GM18511 (cell line): ENCODE data around the gene BRD4.
"Not testable (repeated sequence)": the region's sequence is repeated elsewhere in the genome, so short reads cannot be mapped to it uniquely, and the experiment has no call there.

Source experiments
- ATAC-seq: cut with Tn5 transposase; IDR thresholded peaks from one replicate; pipeline ENCODE4 v1.9.1; 2021; ENCODE audit warnings: mild to moderate bottlenecking, moderate library complexity; ENCODE audit not compliant: unreplicated experiment

The BRD4 gene

DNA sequence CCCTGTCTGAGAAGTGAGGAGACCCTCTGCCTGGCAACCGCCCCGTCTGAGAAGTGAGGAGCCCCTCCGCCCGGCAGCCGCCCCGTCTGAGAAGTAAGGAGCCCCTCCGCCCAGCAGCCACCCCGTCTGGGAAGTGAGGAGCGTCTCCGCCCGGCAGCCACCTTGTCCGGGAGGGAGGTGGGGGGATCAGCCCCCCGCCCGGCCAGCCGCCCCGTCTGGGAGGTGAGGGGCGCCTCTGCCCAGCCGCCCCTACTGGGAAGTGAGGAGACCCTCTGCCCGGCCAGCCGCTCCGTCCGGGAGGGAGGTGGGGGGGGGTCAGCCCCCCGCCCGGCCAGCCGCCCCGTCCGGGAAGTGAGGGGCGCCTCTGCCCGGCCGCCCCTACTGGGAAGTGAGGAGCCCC is 30.7 kb upstream of the BRD4 start:
- ATAC-seq = not testable (repeated sequence)

GRCh38 chr19:15360015-15360414 is 27.7 kb upstream of the BRD4 start:
- ATAC-seq = not testable (repeated sequence)

- no peak for ATAC-seq
Measured at GRCh38 chr19:15358918-15359317, 26.6 kb upstream of the BRD4 start.

GRCh38 chr19:15357906-15358305 is 25.6 kb upstream of the BRD4 start:
- ATAC-seq = no peak

- ATAC-seq = no peak
Measured at GRCh38 chr19:15354566-15355296, 22.4 kb upstream of the BRD4 start.

- no peak for ATAC-seq
Measured at GRCh38 chr19:15353908-15354307, 21.6 kb upstream of the BRD4 start.

GRCh38 chr19:15352535-15352934 is 20.2 kb upstream of the BRD4 start:
- ATAC-seq = not testable (repeated sequence)

GRCh38 chr19:15341328-15341727 is 9.0 kb upstream of the BRD4 start:
- ATAC-seq = not testable (repeated sequence)

GRCh38 chr19:15340086-15340485 is 7.7 kb upstream of the BRD4 start:
- ATAC-seq = no peak

DNA sequence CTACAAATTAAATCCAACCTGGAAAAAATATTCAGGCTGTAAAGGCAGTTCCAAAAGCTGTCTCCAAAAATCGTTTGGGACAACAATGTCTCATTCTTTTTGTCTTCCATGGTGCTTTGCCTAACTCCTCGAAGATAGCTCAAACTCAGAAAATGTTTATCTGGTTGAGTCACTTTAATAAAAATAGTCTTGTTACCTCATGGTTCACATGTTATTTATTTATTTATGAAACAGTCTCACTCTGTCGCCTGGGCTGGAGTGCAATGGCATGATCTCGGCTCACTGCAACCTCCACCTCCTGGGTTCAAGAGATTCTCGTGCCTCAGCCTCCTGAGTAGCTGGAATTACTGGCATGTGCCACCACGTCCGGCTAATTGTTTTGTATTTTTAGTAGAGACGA is 4.9 kb upstream of the BRD4 start:
- no peak for ATAC-seq

GRCh38 chr19:15335992-15336391 is 3.7 kb upstream of the BRD4 start:
- not testable (repeated sequence) for ATAC-seq

DNA sequence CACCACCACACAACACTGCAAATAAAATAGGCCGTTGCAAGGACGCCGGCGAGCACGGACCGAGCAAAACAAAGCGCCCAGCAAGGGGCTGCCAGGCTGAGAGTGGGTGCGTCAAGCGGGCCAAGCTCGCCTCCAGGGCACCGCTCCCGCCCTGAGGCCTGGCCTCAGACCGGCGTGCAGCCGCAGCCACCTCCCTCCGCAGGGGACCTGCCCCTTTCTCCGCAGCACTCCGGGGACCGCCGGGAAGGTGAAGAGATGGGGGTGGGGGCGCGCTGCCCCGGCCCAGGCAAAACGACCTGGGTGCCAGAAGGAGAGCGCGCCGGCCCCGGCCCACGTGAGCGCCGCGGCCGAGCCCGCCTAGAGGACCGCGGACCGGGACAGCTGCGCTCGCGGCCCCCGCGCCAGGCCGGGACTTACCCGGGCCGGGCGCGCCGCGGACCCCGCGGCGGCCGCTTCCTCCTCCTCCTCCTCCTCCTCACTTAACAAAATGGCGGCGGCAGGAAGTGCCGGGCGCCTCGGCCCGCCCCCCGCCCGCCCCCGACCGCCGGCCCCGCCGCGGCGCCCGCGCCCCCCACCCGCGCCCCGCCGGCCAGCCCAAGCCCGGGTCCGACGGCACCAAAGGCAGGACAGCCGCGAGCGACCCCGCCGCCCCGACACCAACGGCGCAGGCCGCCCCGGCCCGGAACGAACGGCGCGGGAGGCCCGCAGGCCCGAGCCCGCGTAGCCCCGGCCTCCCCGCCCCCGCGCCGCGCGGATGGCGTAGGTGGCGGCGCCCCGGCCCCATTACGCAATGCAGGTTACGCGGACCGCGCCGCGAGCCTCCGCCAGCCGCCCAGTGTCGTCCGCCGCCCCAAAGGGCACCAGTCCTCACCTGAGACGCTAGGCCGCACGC is 674 bp downstream of the BRD4 start:
- ATAC-seq = peak; percentile 33

GRCh38 chr19:15330801-15331418 is 1.4 kb downstream of the BRD4 start:
- no peak for ATAC-seq

DNA sequence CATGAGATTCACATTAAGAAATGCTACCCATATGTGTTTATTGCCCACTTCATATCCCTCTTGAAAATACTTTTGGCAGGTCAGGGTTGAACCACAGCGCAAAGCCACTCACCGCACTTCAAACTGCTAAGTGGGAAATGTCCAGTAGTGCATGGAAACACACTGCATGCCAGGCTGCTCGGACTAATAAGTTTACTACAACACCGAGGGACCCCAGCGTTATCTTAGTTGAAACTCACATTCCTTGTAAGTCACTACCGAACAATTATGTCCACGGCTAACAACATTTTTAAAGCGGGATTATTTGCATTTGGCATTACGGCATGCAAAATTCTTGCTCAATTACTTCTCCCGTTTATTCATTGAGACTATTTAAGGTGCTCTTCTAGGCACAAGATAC is 4.0 kb downstream of the BRD4 start:
- no peak for ATAC-seq

DNA sequence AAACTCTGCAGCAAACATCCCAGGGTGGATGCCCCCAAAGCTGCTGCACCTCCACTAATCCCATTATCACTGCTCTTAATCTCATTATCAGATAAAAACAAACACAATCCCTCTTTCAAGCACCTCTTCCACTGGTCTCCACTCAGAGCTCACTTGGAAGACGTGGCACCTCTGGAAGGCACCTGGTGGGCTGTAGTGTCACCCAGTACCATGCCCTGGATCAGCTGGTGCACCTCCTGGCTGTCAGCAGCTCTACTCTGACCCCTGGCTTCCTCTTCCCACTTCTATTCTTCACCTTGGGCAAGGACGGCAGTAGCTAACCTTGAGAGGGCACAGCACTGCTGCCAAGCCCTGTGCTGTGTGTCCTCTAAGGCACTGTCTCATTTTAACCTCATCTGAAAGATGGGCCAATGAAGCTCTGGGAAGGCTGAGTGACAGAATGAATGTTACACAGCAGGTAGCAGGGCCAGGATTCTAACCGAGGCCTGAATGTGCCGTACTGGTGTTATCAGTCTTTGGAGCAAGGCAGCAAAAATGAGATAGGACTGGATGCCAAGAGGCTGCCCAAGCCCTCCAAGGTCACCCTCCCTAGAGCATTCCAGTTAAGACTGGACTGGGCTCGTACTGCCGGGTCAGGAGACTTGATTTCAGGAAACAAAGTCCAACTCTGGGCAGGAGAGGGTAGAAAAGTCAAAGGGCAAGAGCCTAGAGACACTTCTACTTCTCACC is 7.4 kb downstream of the BRD4 start:
- ATAC-seq = no peak

DNA sequence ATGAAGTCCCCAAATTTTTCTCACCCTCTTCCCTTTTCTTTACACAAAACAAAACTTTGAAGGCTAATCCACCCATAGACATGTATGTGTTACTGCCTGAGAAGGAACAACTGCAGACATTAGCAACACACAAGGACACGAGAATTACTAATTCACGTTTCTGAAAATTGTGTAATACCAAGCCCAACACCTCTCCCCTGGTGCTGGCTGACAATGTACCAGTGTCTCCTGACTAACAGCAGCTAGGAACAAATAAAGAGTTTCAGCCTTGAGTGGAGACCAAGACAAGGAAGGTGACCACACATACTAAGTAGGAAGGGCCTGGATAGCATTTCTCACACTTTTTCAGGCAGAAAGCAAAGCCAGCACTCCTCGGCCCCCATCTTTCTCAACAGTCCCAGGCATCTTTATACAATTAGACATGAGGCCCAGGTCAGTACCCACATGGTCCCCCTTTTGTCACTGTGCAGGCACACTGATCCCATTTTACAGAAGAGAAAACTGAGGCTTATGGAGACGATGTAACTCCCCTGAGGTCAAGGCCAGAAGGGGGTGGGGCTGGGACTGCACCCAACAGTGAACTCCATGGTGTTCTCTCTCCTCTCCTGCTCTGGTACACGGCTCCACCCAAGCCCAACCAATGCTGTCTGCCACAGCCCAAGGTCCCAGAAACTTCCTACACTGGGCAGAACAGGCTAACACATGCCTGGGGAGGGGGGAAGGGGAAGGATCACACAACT is 8.7 kb downstream of the BRD4 start:
- no peak for ATAC-seq

DNA sequence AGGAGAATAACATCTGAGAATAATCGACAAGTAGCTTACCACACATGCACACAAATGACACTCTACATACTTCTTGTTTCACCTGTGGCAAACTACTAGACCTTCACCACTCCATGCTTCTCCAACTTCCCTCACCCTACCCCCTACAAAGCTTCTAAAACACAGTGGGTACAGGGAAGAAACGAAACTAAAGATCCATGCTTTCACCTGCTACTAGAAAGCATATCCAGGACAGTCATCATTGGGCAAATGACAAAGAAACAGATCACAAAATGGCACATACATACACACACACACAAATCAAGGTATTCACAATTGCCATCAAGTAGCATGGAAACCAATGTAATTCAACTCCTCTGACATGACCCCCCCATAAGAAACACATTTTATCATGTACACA is 10.6 kb downstream of the BRD4 start:
- no peak for ATAC-seq

DNA sequence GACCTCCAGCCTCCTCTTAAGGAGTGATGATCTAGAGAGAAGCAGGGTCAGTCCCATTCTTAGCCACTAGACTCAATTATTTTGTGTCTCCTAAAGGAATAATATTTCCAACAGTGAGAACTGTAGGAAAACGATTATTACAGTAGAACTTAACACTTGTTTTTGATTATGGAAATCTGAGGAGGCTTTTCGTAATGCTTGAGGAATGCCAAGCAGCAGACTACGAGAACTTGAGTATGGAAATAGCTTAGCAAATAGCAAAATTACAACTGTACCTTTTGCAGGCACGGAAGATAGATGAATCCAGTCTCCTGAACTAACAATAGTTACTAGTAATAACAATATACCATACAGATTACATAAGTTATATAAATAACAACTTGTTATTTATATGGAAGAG is 12.2 kb downstream of the BRD4 start:
- no peak for ATAC-seq

DNA sequence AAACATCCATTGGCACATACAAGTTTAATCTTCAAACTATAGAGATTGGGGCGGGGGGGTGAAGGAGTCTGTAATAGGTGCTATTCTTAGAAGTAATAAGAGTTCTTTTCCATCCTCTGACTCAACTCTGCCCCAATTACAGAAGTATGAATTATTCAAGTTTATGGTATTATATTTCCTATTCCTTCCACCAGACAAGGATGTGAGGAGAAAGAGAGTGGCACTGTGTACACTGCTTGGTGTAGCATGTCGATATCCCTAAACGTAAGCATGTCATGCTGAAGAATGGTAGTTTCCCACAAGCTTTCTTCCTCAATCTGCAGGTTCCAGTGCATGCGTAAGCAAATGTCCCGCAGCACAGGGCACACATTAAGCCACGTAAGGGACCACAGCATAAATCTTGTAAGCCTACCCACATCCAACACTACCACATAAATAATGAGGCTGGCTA is 14.1 kb downstream of the BRD4 start:
- no peak for ATAC-seq

DNA sequence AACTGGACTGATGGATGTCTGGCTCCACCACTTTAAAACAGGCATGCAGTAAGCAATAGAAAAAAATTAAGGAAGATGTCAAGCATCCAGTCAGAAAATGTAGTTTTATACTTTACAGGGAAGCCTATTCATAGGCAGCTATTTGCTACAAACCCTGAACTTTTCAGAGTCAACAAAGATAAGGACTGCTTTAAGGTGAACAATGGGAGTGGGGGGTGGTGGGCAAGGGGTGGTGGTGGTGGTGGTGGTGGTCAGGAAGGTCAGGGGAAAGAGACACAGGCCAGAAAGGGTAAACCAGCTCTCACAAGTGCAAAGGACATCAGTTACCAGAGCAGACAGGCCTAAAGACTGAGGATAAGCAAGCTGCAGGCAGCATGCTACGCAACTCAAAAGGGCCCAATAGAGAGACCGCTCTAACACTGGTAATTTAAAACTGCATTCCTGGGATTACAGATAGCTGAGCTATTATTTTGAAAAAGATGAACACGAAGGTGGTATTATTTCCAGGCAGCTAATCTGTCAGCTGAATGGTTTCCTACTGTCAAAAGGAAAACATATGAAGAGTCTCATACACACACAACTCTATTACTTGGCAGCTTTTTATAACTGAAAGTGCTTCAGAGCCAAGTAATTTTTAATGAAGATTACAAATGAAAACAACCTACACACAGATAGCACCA is 14.8 kb downstream of the BRD4 start:
- ATAC-seq = no peak
